ENCODE data around the gene MRPL2.

Gene MRPL2

DNA sequence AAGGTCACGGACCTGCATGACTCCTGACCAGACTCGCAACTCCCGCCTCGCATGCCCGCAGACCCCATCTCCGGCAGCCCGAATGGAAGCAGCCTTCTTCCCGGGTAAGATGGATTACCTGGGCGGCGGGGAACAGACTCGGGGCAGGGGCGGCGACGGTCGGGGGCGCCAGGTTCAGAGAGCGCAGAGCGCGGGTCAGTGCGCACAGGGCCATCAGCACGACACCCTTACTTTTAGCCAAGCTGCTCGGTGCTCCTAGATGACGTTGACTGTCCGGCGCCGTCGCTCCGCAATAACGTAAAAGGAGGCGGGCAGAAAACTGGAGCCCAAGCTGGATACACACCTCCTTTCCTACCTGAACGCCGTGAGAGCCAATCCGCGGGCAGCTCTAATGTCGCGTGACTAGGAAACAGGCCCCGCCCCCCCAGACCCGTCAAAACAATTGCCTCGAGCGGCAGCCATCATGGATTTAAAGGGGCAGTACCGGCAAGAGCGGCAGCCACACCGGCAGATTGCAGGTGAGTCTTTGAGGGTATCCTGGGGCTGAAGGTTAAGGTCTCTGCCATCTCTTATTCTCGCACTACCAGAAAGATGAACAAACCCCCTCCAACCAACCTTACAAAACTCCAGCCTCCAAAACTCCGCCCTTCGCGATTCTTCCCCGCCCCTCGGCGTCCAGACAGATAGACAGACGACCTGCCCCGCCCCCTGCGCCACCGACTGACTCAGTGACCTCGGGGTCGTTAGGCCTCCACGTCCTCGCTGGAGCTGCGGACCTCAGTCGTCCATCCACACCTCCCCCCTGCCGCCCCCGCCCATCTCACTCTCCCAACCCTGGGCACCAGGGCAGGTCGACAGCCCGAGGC, at the start of gene MRPL2, which contains the start of gene KLC4:
Gene MRPL2, minus strand, starts transcription at position 267 of the 866 bp plus-strand sequence. Its CDS starts 53 bp downstream, at position 214.
Gene KLC4, plus strand, starts transcription at position 464 of the 866 bp plus-strand sequence. CDS start 1,705 bp downstream, outside the sequence.
- DNase-seq, result peak; percentile 99

- DNase-seq, result no peak
Observed at GRCh38 chr6:43107344-43108062, 48.3 kb upstream of the MRPL2 start.

DNA sequence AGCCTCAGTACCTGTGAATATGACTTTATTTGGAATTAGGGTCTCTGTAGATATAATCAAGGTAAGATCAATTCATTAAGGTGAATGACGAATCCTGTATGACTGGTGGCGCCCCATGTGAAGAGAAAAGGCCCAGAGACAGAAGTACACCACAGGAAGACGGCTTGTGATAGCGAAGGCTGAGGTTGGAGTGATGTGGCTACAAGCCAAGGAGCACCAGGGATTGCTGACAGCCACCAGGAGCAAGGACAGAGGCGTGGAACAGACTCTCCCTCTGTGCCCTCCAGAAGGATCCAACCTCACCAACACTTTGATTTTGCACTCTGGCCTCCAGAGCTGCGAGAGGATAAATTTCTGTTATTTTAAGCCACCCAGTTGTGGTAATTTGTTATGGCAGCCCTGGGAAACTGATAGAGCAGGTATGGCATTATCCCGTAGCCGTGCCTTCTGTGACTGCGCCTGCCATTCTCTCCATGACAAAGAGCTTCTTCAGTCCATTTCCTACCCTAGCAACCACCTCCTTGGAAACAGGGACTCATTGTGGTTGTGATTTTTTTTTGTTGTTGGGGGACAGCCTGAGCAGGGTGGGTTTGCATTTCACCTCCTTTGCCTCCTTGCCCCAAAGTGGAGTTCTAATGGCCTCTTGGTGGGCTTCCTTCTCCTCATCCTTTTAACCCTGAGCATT, 46.4 kb upstream of the MRPL2 start:
- DNase-seq, result no peak

GRCh38 chr6:43103253-43103876, 44.1 kb upstream of the MRPL2 start:
- no peak for DNase-seq

DNA sequence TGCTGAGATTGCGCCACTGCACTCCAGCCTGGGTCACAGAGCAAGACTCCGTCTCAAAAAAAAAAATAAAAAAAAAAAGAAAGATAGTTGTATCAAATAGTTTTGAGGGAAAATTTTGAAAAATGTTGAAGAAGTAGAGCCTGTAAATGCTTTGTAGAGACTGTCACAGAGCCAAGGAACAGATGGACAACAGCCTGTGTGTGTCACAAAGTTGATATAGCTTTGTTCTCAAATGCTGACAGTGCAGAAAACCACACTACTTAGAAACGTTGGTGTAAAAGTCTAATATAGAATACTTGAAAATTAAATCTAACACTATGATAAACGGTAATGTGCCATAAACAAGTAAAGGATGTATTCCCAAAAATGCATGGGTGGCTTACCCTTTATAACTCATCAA, 42.3 kb upstream of the MRPL2 start:
- no peak for DNase-seq

GRCh38 chr6:43097502-43097901, 38.3 kb upstream of the MRPL2 start:
- no peak for DNase-seq

GRCh38 chr6:43097098-43097489, 37.9 kb upstream of the MRPL2 start:
- no peak for DNase-seq

- DNase-seq, result no peak
Observed at GRCh38 chr6:43096451-43097097, 37.3 kb upstream of the MRPL2 start.

DNA sequence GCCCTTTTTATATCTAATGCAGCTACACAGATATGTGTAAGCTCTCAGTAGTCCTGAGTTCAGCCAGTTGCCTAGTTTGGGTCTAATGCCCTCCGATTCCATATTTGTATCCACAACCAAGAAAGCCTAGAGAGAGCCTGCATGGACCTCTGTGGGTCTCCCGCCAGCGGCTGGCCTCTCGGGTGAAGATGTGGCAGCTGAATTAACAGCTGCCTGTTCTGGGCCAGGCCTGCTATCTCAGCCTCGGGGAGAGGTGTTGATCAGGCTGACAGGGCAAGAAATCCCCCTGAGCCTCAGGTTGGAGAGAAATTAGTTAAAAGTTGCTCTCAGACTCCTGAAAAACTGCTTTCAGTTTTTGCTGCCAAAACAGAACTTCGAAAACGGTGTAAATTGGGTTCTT, 36.7 kb upstream of the MRPL2 start:
- no peak for DNase-seq

- DNase-seq, result no peak
Observed at GRCh38 chr6:43093436-43094289, 34.4 kb upstream of the MRPL2 start.

GRCh38 chr6:43092635-43093034, 33.4 kb upstream of the MRPL2 start:
- DNase-seq, result no peak

- no peak for DNase-seq
Observed at GRCh38 chr6:43091436-43091991, 32.3 kb upstream of the MRPL2 start.

- no peak for DNase-seq
Observed at GRCh38 chr6:43091020-43091419, 31.8 kb upstream of the MRPL2 start.

- DNase-seq, result no peak
Observed at GRCh38 chr6:43090559-43090956, 31.3 kb upstream of the MRPL2 start.

- no peak for DNase-seq
Observed at GRCh38 chr6:43089874-43090558, 30.8 kb upstream of the MRPL2 start.

GRCh38 chr6:43089467-43089866, 30.2 kb upstream of the MRPL2 start:
- DNase-seq, result no peak

DNA sequence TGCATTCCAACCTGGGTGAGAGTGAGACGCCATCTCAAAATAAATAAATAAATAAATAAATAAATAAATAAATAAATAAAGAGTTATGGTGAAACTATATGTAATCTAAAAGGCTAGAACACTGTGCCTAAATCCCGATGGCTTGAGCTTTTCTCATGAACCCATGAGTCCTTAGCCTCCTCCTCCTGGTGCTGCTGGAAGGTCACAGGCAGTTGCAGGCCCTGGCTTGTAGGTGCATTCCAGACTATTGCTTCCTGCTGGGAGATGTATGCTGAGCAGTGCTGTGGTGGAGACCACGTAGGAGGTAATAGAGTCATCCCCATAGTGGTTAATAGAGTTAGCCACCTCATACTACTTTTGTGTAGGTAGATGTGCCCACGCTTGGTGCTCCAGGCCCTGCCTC, 29.4 kb upstream of the MRPL2 start:
- DNase-seq, result no peak

- DNase-seq, result no peak
Observed at GRCh38 chr6:43086022-43086658, 26.9 kb upstream of the MRPL2 start.

- no peak for DNase-seq
Observed at GRCh38 chr6:43082806-43083655, 23.8 kb upstream of the MRPL2 start.
